GM18951 (cell line): ENCODE results near the gene PIAS2.
"Not testable (repeated sequence)": the region's sequence is repeated elsewhere in the genome, so short reads cannot be mapped to it uniquely, and the experiment has no call there.

Source experiments
- POLR2A ChIP-seq: IDR thresholded peaks from 4 replicates; pipeline ENCODE4 v1.6.1; 2011; ENCODE audit warnings: mild to moderate bottlenecking; ENCODE audit not compliant: insufficient read length, insufficient read depth; ENCODE audit errors: extremely low read depth
- in situ Hi-C: fragments of 300-500 bp; cut with MboI; formaldehyde crosslinking; loops from one replicate; pipeline ENCODE4 v1.12.0; 2022; ENCODE audit warnings: low sequenced_read_pairs, mixed read lengths, inconsistent platforms; ENCODE audit not compliant: unreplicated experiment

The PIAS2 gene

GRCh38 chr18:46832849-46833248 is 84.5 kb downstream of the PIAS2 start:
- in situ Hi-C loops, result no loop called here
- TF ChIP-seq POLR2A, result no peak

GRCh38 chr18:46832422-46832821 is 84.9 kb downstream of the PIAS2 start:
- in situ Hi-C loops, result not testable (repeated sequence)

GRCh38 chr18:46831434-46831833 is 85.9 kb downstream of the PIAS2 start:
- no peak for TF ChIP-seq POLR2A
- in situ Hi-C loops, result no loop called here

- in situ Hi-C loops, result no loop called here
- TF ChIP-seq POLR2A, result no peak
These were observed 86.7 kb downstream of the PIAS2 start for GRCh38 chr18:46830633-46831032.

- TF ChIP-seq POLR2A, result no peak
- in situ Hi-C loops, result no loop called here
These were observed 87.4 kb downstream of the PIAS2 start for GRCh38 chr18:46829947-46830346.

- in situ Hi-C loops, result no loop called here
- TF ChIP-seq POLR2A, result no peak
These were observed 87.8 kb downstream of the PIAS2 start for GRCh38 chr18:46829531-46829930.

GRCh38 chr18:46821856-46822711 is 95.2 kb downstream of the PIAS2 start:
- TF ChIP-seq POLR2A, result no peak
- in situ Hi-C loops, result no loop called here

GRCh38 chr18:46820863-46821262 is 96.4 kb downstream of the PIAS2 start:
- in situ Hi-C loops, result no loop called here
- TF ChIP-seq POLR2A, result no peak

GRCh38 chr18:46815661-46816060 is 101.6 kb downstream of the PIAS2 start:
- no peak for TF ChIP-seq POLR2A
- in situ Hi-C loops, result no loop called here

GRCh38 chr18:46814399-46814798 is 102.9 kb downstream of the PIAS2 start:
- TF ChIP-seq POLR2A, result no peak
- in situ Hi-C loops, result no loop called here

GRCh38 chr18:46812311-46812710 is 105.0 kb downstream of the PIAS2 start:
- no peak for TF ChIP-seq POLR2A
- in situ Hi-C loops, result no loop called here

GRCh38 chr18:46810481-46811000 is 106.8 kb downstream of the PIAS2 start:
- TF ChIP-seq POLR2A, result no peak
- in situ Hi-C loops, result no loop called here

- in situ Hi-C loops, result no loop called here
These were observed 108.2 kb downstream of the PIAS2 start for GRCh38 chr18:46809145-46809544.

GRCh38 chr18:46795945-46796344 is 121.4 kb downstream of the PIAS2 start:
- in situ Hi-C loops, result not testable (repeated sequence)

More at GRCh38 chr18:46809145-46809544, 108.2 kb downstream of the PIAS2 start:
- no peak for TF ChIP-seq POLR2A
